ENCODE measurements around the gene EXOC6.

The EXOC6 gene

DNA sequence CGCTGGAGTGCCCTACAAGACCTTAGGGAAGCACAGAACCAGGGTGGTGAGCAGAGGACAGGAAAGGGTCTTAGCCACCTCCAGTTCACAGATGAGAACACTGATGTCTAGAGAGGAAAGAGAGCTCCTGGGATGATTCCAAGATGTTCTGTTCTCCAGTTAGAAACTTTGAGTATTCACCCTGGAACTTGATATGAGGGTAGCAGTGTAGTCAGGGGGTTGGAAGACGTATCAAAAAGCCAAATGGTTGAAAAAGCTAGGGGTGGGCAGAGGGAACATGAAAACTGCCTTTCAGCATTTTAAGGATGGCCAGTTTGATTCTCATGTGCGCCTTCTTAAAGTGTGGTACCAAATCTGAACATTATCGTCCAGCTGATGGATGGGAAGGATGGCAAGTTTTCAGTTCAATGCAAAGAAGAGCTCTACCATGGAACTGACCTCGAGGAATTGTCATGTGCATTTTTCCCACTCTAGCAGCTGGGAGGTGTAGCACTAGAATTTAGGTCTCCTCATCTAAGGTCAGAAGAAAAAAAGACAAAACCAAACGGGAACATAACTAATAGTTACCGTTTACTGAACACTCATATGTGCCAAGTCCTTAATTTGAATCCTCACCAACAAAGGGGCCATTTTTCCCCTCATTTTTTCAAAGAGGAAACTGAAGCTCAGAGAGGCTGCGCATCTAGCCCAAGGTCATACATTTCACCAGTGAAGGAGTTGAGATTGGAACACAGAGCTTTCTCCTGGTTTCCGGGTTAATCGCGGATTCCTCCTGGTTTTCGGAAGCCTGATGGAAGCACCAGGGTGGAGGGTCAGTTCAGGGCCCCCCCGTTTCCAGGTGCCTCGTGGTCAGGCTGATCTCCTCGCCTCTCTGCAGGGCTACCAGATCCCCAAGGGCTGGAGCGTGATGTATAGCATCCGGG, 219.4 kb downstream of the EXOC6 start:
- DNase-seq (ENCODE audit: insufficient read length, low spot score) (no peak), FAIRE-seq (no peak)
- TF ChIP-seq, protein P1, sequence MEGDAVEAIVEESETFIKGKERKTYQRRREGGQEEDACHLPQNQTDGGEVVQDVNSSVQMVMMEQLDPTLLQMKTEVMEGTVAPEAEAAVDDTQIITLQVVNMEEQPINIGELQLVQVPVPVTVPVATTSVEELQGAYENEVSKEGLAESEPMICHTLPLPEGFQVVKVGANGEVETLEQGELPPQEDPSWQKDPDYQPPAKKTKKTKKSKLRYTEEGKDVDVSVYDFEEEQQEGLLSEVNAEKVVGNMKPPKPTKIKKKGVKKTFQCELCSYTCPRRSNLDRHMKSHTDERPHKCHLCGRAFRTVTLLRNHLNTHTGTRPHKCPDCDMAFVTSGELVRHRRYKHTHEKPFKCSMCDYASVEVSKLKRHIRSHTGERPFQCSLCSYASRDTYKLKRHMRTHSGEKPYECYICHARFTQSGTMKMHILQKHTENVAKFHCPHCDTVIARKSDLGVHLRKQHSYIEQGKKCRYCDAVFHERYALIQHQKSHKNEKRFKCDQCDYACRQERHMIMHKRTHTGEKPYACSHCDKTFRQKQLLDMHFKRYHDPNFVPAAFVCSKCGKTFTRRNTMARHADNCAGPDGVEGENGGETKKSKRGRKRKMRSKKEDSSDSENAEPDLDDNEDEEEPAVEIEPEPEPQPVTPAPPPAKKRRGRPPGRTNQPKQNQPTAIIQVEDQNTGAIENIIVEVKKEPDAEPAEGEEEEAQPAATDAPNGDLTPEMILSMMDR (IDR thresholded peaks at IDR 0.05; ENCODE audit: insufficient read depth, missing control alignments) = no peak

DNA sequence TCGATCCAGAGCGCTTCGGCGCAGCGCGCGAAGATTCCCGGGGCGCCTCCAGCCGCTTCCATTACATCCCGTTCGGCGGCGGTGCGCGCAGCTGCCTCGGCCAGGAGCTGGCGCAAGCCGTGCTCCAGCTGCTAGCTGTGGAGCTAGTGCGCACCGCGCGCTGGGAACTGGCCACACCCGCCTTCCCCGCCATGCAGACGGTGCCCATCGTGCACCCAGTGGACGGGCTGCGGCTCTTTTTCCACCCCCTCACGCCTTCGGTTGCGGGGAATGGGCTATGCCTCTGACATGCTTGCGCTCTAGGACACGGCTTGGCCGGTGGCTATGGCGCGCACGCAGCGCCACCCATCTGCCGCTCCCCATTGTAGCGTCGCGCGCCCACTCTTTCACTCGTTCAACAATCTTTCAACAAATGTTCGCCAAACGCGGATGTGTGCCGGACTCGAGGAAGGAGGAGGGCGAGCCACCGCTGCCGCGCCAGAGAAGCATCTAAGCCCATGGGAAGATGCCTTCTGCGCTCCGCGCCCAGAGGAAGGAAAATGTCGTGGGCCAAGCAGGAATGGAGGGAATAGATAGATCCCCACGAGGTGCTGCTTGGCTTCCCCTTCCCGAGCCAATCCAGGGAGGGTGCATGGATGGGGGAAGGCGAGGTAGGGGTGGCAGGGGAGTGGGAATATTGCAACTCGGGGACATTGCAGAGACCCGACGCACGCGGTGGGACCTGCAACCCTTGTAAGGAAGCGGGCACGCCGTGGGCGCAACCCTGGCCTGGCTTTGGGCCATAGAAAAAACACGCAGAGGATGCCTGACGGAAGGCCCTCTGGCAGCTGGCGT, 220.3 kb downstream of the EXOC6 start:
- FAIRE-seq (no peak), DNase-seq (ENCODE audit: insufficient read length, low spot score) (no peak)
- TF ChIP-seq, protein P1 (IDR thresholded peaks at IDR 0.05; ENCODE audit: insufficient read depth, missing control alignments) = peak; percentile 46

DNA sequence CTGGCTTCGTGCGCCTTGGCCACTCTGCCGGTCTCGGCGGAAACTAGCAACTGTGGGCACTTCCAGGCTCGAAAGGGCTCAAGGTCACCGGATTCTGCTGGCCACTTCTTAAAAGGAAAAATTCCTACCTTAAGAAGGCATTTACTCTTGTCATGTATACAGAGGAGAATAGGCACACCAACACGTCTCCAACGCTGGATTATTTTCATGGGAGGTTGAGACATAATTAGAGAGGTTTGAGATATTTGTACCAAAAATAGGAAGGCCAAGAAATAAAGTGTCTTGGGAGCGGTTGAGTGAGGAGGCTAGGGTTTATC, 220.9 kb downstream of the EXOC6 start:
- DNase-seq (ENCODE audit: insufficient read length, low spot score) (no peak), FAIRE-seq (no peak)
- TF ChIP-seq, protein P1 (IDR thresholded peaks at IDR 0.05; ENCODE audit: insufficient read depth, missing control alignments) = no peak

DNA sequence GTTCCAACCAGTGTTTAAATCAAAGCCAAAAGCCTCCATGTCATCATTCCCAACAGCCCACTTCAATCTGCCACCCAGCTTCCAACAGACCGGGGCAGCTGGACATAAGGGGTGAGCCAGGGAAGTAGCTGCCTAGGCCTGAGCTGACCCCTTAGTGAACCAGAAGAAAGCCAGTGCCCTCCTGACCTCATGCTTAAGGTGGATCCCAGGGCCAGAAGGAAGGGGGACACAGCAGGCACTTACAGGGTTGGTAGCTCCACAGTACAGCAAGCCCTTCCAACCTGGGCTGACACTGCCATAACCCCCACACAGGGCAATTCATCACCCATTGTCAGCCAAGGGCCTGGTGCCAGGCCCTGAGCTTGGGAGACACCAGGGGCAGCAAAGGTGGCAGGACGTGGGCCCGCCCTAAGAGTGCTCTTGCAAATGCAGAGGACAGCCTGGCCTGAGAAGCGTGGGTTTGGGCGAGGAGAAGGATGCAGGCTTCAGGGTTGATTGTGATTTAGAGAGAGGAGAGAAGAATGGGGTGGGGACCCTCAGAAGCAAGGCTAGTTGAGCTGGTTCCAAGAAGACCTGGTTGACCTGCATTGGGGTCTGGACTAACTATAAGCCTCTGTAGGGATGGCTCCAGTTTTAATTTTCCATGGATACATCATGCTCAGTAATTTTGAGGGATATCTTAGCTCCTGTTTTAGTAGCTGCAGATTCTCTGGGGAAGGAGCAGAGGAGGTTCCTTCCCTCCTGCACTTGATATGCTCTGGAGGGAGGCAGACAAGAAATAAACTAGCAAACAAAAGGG, 222.3 kb downstream of the EXOC6 start:
- FAIRE-seq (no peak), DNase-seq (ENCODE audit: insufficient read length, low spot score) (no peak)
- TF ChIP-seq, protein P1 (IDR thresholded peaks at IDR 0.05; ENCODE audit: insufficient read depth, missing control alignments) = no peak

DNA sequence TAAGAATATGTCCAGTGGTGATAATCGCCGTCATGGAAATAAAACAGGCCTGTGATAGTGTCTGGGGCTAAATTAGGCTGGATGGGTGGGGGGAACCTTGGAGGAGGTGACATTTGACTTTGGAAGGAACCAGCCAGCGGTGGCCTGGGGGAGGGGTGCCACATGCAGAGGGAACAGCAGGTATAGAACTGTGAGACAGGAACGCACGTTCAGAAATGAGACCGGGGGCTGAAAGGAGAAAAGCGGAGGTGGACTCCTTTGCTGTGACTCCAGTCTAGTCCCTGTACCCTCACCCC, 222.8 kb downstream of the EXOC6 start:
- TF ChIP-seq, protein P1 (IDR thresholded peaks at IDR 0.05; ENCODE audit: insufficient read depth, missing control alignments) = no peak
- no peak for DNase-seq (ENCODE audit: insufficient read length, low spot score)
- FAIRE-seq = no peak

DNA sequence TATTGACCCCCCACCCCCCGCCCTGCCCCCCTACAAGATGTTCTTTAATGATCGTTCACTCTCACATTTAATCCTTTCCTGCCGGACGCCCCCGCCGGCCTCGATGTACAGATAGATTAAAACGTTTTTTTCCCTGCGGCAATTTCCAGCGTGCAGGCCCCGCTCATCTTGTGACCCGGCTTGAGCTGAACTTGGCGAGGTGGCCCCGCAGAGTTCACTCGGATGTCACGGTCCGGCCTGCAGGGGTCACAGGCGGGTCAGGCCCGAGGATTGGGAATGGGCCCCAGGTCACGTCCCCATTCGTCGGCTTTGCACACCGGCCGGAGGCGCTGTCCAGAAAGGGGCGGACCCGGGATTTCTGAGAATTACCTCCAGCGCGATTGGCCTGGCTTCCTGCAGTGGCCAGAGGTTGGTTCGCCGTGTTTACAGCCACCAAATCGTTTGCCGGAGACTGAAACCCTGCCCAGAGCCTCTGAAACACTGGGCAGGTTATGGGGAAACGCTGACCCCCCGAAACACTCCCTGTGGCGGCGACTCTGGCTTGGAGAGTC, 223.4 kb downstream of the EXOC6 start:
- DNase-seq (ENCODE audit: insufficient read length, low spot score) (no peak), FAIRE-seq (no peak)
- TF ChIP-seq, protein P1 (IDR thresholded peaks at IDR 0.05; ENCODE audit: insufficient read depth, missing control alignments) = no peak
